Suppressor macrophage treated with lipopolysaccharide for 1 hour (primary cell): ENCODE results near the gene FBRSL1.
"Not testable (repeated sequence)": the region's sequence is repeated elsewhere in the genome, so short reads cannot be mapped to it uniquely, and the experiment has no call there.

Experiments used
- DNase-seq, 3 donors: peaks; one replicate each; pipeline ENCODE4 v3.0.0-alpha.2; 2020 to 2022

FBRSL1 gene

GRCh38 chr12:132489602-132490266 lies at the start of gene FBRSL1:
FBRSL1 (plus strand) TSS chr12:132490151.
- DNase-seq = peak; percentile 91 to 98 (median 95)

DNA sequence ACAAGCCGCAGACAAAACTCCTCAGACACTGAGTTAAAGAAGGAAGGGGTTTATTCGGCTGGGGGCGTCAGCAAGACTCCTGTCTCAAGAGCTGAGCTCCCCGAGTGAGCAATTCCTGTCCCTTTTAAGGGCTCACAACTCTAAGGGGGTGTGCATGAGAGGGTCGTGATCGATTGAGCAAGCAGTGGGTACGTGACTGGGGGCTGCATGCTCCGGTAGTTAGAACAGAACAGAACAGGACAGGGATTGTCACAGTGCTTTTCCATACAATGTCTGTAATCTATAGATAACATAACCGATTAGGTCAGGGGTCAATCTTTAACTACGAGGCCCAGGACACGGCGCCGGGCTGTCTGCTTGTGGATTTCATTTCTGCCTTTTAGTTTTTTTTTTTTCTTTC lies 49.5 kb upstream of the FBRSL1 start:
- not testable (repeated sequence) for DNase-seq

DNA sequence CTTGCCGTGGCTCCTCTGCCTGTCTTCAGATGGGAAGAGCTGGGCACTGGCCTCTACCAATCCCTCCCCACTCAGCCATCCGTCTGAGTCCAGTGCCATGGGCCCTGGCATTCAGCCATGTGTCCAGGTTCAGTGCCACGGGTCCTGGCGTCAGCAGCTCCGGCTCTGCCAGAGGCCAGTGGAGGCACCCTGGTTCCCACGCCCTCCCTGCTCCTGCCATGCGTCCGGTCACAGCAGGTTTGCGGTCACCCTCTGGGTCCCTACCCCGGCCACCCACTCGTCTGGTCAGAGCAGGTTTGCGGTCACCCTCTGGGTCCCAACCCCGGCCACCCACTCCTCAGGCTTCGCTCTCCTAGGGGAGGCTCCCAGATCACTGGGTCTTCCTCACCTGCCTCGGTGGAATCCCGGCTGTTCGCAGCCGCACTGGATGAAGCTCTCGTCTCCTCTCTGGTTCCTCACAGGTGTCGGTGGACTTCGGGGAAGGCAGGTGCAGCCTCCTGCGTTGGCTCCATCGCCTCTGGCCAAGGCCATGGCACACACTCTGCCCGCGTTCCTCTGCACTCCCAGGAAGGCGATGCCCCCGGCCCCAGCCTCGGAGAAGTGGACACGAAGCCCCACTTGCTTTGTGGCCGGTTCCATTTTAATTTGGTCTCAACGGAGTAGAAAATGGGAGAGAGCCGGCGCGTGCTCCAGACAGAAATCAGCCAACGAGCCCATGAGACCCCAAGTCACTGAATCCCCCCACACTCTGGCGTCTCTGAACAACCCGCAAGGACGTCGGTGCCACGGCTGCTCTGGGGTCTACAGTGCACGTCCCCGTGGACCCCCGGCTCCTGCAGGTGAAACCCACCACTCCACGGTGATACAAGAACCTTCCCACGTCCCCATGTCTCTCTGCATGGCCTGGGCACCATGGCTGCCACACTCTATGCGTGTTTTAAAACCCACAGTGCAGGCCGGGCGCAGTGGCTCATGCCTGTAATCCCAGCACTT lies 47.8 kb upstream of the FBRSL1 start:
- DNase-seq = no peak

- DNase-seq = no peak
Measured at GRCh38 chr12:132443091-132443490, 46.9 kb upstream of the FBRSL1 start.

- DNase-seq = no peak
Measured at GRCh38 chr12:132444283-132444682, 45.7 kb upstream of the FBRSL1 start.

DNA sequence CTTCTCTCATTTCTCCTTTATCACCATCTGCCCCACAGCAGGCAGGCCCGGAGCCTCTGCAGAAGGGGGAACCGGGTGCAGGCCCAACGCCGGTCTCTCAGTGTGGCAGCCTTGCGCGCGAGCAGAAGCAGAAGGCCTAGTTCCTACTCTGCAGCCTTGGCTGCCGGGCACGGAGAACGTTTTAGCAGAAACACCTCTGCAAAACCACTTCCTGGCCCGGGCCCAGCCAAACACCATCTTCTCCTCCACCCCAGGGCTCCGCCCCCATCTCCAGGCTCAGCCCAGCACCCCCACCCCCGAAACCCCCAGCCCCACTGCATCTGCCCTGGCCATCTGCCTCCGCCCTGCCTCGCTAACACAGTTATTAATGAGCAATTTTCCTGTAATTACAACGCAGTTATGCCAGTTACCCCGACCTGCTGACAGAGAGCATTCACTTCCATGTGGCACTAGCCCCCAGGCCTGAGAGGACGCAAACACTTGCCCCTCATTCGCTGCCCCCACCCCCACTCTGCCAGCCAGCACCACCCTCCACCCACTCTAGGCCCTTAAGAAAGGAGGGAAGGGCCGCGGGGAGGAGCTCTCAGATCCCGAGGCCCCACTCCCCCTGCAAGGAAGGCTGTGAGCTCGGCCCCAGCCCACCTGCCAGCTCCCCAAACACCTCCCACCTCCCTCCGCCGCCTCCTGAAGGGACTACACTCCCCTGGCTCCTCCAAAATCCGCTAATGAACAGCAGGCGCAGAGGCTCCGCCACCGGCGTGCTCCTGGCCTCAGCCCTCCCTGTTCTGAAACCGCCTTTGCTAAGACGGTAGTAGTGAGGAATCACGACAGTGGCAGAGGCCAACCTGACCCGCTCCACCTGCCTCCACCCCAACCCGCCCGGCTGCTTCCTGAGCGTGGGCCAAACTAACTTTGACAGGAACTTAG lies 44.7 kb upstream of the FBRSL1 start:
- peak; percentile 58 to 73 (median 64) for DNase-seq

DNA sequence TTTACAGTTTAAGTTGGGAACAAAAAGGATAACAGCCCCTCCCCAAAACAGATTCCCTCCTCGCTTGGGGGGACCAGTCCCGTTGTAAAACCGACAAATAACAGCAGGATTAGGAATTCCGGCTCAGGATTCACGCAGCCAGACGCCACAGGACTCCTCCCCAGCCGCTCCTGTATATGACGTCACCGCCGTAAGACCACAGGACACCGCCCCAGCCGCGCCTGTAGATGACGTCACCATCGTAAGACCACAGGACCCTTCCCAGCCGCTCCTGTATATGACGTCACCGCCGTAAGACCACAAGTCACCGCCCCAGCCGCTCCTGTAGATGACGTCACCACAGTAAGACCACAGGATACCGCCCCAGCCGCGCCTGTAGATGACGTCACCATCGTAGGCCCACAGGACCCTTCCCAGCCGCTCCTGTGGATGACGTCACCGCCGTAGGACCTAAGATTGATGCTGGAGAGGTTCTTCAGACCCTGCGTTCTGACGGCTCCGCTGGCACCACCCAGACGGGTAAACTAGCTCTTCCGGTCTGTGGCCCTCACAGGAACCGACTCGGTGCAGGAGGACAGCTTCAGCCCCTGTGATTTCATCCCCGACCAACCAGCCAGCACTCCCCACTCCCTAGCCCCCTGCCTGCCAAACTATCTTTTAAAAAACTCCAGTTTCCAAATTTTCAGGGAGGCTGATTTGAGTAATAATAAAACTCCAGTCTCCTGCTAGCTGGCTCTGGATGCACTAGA lies 43.9 kb upstream of the FBRSL1 start:
- DNase-seq = peak; percentile 68 to 75 (median 73)

DNA sequence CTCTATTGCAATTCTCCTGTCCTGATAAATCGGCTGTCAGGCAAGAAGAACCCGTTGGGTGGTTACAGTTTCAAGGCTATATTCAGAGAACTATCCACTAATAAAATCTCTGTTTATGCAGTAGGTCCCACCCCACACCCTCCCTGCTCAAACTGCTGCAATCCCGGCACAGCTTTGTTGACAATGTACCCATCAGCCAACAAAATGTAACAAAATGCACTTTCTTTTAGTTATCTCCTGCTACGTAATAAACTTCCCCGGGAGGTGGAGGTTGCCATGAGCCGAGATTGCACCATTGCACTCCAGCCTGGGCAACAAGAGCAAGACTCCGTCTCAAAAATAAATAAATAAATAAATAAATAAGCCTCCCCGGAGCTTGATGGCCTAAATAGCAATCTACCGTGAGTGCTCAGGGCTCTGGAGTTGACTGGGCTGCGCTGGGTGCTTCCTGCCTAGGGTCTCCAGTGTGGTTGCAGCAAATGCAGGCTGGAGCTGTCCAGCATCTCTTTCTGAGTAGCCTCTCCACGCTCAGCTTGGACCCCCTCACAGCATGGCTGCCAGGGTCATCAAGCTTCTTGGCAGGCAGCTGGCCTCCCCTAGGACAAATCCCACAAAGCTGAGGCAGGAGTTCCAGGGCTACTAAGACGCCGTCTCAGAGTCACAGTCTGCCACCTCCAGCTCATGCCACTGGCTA lies 43.2 kb upstream of the FBRSL1 start:
- DNase-seq = no peak

DNA sequence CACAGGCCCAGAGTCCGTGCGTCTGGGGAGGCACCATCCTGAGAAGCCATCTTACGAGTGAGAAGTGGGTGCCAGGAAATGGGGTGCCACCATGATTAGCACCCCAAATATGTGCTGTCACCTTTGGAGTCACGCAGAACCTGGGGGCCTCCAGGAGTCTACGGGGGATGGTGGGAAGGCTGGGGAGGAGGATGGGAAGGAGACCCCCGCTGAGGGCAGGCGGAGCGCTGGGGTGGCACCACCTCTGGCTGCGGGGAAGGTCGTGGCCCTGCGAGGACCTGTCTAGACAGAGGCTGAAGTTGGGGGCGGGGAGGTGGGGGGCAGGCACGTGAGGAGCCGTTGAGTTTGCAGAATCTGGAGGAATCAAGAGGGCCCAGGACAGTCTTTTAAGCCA lies 42.6 kb upstream of the FBRSL1 start:
- no peak for DNase-seq

DNA sequence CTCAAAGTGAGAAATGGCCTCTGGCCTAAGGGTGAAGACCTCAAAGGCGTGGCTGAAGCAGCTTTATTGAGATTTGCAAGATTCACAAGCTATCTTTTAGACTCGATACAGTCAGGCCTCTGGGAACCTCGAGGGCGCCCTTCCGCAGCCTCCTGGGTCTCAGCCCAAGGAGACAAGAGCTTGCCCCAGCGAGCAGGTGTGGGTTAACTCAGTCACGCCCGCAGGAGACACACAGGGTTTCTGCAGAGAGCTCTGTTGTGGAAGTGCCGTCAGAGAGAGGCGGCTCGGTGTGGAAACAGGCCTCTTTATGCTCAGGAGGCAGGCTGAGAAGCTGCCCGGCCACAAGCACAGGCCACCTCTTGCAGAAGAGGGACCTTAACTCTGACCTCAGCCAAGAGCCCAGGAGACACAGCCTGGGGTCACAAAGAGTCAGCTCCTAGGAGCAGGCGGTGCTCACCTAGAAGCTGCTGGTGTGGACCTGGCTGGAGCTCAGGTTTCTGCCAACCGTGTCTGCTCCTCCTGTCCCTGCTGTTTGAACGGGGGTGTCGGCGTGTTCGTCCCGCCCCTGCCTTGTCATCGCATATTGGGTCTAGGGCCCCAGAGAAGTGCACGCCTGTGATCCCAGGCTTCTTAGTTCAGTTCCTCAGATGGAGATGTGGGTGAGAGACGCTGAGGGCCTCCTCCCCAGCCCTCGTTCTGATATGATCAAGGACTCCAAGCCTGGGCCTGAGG lies 42.1 kb upstream of the FBRSL1 start:
- DNase-seq = no peak

- no peak for DNase-seq
Measured at GRCh38 chr12:132448463-132448820, 41.5 kb upstream of the FBRSL1 start.

GRCh38 chr12:132449565-132450417 lies 40.2 kb upstream of the FBRSL1 start:
- DNase-seq = no peak

DNA sequence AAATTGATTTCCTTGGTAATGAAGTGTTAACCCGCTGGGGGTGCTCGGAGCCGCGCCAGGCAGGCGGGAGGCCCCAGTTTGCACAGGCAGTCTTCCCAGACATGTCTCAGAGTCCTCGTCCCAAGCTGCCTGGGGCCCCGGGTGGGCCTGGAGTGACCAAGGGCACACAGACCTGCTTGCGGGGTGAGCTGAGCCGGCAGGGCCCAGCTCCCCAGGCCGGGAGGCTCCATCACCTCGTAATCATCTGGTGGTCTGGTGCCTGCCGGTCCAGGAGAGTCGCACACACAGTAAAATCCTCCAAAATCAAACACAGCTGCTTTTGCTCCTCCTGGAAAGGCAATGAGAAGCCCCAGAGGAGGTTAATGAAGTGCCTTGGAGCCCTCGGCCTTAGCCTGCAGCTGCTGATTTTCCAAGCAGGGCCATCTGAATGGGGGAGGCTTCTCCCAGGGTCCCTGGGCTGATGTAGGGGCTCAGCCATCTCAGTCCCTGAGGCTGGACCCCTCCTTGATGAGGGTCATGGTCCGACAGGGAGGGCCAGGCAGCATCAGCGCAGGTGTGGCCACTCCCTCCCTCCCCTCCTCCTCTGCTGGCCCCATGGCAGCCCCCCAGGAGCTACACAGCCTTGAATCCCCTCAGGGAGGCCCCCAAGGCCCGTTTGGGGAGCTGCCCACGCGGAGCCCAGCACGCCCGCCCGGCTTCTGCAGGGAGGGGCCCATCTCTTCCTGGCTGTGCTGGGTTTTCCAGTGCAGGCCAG lies 39.4 kb upstream of the FBRSL1 start:
- no peak for DNase-seq

DNA sequence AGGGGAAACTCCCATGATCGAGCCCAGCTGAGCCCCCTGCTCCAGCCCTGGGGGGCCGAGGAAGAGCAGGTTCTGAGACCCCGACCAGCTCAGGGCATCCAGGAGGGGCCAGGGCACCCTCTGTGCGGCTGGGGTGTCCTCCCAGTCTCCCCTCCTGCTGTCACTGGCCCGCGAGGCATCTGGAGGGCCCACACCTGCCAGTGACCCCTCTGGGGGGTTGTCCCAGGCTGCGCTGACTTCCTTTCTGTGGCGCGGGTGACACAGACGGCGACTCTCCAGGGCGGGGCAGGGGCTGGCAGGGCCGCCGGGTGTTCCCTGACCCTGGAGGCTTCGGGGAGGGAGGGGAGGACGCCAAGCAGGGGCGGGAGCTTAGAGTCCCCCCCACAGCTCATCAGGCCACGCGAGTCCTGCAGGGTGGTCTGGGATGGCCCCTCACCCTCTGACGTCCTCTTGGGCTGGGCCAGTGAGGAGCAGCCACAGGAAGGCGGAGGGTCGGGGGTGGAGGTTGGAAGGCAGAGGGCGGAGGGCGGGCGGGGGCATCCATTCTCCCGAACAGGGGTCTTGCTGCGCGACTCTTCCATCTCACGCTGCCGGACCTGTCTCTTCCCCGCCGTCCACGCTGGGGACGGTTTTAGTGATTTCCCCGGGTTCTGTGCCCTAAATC lies 38.6 kb upstream of the FBRSL1 start:
- no peak for DNase-seq

- no peak for DNase-seq
Measured at GRCh38 chr12:132451836-132452195, 38.1 kb upstream of the FBRSL1 start.

DNA sequence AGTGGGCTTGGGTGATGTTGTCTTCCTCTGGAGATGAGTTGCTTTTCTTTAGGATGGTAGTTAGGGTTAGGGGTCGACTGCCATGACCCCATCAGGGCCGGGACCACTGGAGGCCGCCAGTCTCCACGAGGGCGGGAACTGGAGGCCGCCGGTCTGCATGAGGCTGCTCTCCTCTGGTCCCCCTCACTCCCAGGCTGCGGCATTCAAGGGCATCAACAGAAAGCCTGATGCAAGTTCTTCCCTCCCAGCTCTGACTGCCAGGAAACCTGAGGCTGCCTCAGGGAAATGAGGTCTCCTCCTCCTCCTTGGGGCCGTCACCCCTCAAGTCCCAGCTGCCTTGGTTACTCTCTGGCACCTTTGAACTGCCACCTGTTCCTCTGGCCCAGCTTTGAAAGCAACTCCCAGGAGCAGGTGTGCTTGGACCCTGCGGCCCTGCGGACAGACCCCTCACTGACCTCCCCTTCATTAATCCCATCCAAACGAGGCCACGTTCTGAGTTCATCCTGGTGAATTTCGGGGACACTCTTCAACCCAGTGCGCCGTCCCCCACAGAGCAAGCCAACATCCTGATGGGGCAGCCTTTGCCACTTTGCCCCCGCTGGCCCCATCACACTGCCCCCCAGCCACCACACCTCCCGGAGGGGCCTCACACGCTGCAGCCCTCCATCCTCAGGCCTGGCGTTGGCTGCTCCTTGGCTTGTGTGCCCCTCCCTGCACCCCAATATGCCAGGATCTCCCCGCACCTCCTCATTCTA lies 37.2 kb upstream of the FBRSL1 start:
- no peak for DNase-seq

DNA sequence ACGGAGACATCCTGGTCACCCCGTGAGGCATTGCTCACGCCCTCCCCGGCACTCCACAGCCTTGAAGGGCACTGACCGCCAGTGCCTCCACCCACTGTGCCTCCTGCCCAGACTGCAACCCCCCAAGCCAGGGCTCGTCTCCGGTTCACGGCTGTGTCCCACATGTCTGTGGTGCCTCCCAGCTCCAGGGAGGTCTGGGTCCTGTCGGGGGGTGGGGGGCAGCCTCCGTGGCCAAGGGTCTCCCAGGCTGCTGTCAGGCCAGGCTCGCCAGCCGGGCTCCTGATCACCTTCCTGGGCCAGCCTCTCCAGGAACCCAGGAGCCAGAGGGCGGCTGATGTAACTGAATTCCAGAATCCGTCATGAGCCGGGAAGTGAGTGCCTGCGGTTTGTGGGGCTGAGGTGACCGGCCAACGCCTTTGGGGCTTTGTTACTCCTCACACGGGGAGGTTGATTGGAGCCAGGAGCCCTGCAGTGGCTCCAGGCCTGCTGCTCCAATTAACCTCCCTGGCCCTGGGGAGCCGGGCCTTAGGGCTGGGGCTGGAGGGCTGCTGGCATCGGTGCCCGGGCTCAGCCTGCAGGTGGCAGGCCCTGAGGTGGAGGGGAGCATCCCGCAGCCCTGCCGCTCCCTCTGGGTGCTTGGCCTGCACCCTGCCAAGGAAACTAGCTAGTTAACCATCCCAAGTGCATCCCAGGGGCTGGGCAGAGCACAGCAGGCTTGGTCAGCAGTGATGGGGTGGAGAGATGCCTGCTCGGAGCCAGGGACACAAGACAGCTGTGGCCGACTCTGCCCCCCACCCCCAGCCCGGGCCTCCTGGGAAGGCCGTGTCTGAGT lies 36.4 kb upstream of the FBRSL1 start:
- DNase-seq = no peak
